Endothelial cell of umbilical vein (primary cell): ENCODE data around the gene ANO9.
"Not testable (repeated sequence)": the region's sequence is repeated elsewhere in the genome, so short reads cannot be mapped to it uniquely, and the experiment has no call there.

Experiments used
- CTCF ChIP-seq, 2 donors: IDR thresholded peaks; 1 replicate in 1 of 2; 2 replicates in 1 of 2; pipeline ENCODE4 v1.5.1; 2011; ENCODE audit warnings: low read length in 2 of 2, mild to moderate bottlenecking in 2 of 2, moderate library complexity in 2 of 2, control low read depth in 1 of 2, inconsistent platforms in 1 of 2, low read depth in 1 of 2; ENCODE audit not compliant: insufficient read depth in 1 of 2; ENCODE audit errors: extremely low read depth in 1 of 2
- EZH2 ChIP-seq: IDR thresholded peaks from 2 replicates; pipeline ENCODE4 v1.6.1; 2012; ENCODE audit warnings: borderline replicate concordance, low read depth, mild to moderate bottlenecking, moderate library complexity, low read length, inconsistent platforms; ENCODE audit not compliant: severe bottlenecking
- GATA2 ChIP-seq: IDR thresholded peaks from 2 replicates; pipeline ENCODE4 v1.7.0; 2011; ENCODE audit warnings: low read depth, mild to moderate bottlenecking, moderate library complexity, mixed read lengths, low read length; ENCODE audit not compliant: insufficient read length, insufficient read depth
- JUN ChIP-seq: IDR thresholded peaks from 2 replicates; pipeline ENCODE4 v1.6.1; 2011; ENCODE audit warnings: borderline replicate concordance, low read depth; ENCODE audit not compliant: insufficient read length, insufficient read depth
- MAX ChIP-seq: IDR thresholded peaks from 2 replicates; pipeline ENCODE4 v1.6.1; 2011; ENCODE audit not compliant: insufficient read depth, insufficient read length
- POLR2A ChIP-seq: IDR thresholded peaks from 2 replicates; pipeline ENCODE4 v1.6.1; 2012; ENCODE audit warnings: low read depth, mild to moderate bottlenecking, control low read depth, low read length
- POLR2AphosphoS5 ChIP-seq: IDR thresholded peaks from 2 replicates; pipeline ENCODE4 v1.6.1; 2012; ENCODE audit warnings: low read depth, mild to moderate bottlenecking, control low read depth, low read length, moderate library complexity; ENCODE audit not compliant: insufficient read depth

GRCh38 chr11:469026-469683, 27.3 kb upstream of the ANO9 start:
- not testable (repeated sequence) for TF ChIP-seq MAX; CTCF (IDR thresholded peaks at IDR 0.05; ENCODE audit: extremely low read depth in 1 of 2, insufficient read depth in 1 of 2, low read depth in 1 of 2, low read length in 2 of 2); POLR2AphosphoS5; EZH2; JUN; POLR2A; GATA2
